SK-N-SH (cell line): ENCODE measurements around the gene WIPI1.

Experiments used
- CTCF ChIP-seq: fragments of 200-600 bp; sonication (generic); IDR thresholded peaks from 2 replicates; pipeline ENCODE4 v1.6.1; 2017; ENCODE audit warnings: antibody characterized with exemption, mild to moderate bottlenecking, moderate library complexity
- EP300 ChIP-seq, 2 experiments: IDR thresholded peaks; 2 replicates each; pipeline versions ENCODE4 v1.4.0 to v1.6.1; 2012; ENCODE audit warnings: borderline replicate concordance in 1 of 2, low read depth in 1 of 2, low read length in 1 of 2
- GATA2 ChIP-seq: sonication (generic); formaldehyde crosslinking; IDR thresholded peaks from 2 replicates; pipeline ENCODE4 v1.5.0; 2020; ENCODE audit warnings: mild to moderate bottlenecking, missing genetic modification reagents
- USF2 ChIP-seq: fragments of 150-350 bp; IDR thresholded peaks from 2 replicates; pipeline ENCODE4 v1.6.1; 2017; ENCODE audit warnings: antibody characterized with exemption, low read length, low read depth, borderline replicate concordance

GRCh38 chr17:68441070-68441770, 16.1 kb downstream of the WIPI1 start:
- TF ChIP-seq GATA2 (no peak), CTCF (no peak), USF2 (no peak), EP300 (IDR thresholded peaks at IDR 0.05; ENCODE audit: borderline replicate concordance in 1 of 2, low read depth in 1 of 2, low read length in 1 of 2) (no peak)
